HG02938 (cell line): Measurements from ENCODE around the gene SMG6.
"Not testable (repeated sequence)": the region's sequence is repeated elsewhere in the genome, so short reads cannot be mapped to it uniquely, and the experiment has no call there.

Experiments
- ATAC-seq: cut with Tn5 transposase; IDR thresholded peaks from one replicate; pipeline ENCODE4 v1.9.1; 2021; ENCODE audit warnings: mild to moderate bottlenecking, moderate library complexity; ENCODE audit not compliant: unreplicated experiment

The SMG6 gene

DNA sequence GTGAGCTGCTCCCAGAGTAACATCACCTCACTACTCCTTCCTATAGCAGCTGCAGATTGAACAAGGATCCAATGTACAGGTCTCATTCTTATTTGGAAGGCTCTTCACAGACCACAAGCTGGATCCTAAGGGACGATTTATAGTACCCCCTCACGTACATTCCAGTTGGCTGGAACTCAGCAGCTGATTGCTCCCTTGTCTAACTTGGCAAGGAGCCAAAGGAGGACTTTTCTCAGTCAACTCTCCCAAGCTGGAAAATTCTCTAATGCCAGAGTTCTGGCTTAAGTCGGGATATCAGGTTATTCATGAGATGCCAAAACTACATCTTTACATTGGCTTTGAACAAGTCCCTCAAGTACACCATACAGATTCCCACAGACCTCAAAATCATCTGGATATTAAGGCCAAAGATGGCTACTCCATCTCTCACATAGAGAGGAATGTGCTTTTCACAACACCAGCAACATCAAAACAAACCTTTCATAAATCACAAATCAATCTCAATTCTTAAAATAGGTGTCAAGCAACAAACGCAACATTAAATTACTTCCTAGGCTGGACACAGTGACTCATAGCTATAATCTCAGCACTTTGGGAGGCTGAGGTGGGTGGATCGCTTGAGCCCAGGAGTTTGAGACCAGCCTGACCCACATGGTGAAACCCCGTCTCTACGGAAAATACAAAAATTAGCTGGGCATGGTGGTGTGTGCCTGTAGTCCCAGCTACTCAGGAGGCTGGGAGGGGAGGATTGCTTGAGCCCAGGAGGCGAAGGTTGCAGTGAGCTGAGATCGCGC, 39.3 kb downstream of the SMG6 start:
- no peak for ATAC-seq

DNA sequence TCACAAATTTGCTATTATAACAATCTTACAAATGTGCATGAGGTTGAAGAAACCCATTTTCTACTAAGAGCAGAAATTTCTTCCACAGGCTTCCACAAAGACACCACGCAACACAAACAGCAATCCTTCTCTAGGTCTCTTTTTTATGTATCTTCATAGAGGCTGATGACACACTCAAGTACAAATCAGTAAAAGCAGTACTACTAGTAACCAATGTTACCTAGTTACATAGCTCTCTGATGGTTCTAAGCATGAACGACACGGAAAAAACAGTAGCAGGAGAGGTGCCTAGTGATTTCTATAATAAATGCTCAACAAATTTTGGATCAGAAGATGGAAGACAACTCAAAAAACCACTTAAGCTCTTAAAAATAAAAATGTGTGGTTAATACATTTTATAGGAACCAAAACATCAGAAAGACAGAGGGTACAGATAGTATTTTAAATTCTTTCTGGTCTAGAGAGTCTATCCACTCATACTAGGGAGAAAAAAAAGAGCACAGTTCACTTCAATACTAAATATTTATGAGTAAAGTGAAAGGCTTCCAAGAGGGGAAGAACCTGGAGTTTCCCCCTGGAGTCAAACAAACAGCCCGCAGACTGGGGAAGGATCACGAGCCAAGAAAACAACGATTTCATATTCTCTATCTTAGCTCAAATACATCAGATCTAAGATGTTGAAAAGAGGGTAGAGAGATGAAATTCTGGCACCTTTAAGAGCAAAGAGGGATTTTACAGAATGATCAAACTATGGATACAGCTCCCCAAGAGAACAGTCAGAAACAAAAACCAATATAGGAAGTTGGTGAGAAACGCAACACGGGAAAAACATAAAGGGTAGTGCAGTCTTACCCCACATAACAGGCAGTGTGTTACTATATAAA, 40.2 kb downstream of the SMG6 start:
- ATAC-seq, result no peak

DNA sequence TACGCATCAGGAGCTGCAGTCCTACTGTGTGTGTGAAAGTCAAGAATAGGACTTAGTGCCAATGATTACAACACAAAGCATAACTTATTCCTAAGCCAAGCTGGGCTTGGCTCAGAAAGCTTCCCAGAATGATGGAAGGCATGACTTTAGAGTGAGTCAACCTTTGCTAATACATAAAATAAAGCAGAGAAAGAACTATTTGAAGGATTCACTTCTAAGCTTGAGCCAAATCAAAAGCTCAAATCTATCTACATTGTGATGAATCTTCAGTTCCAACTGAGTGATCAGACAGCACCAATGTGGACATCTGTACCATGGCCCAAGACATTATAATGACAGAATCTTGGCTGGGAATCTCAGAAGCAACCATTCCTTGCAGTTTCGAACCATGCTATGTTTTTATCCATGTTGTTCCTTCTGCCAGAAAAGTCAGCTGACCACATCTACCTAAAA, 41.4 kb downstream of the SMG6 start:
- ATAC-seq, result no peak

DNA sequence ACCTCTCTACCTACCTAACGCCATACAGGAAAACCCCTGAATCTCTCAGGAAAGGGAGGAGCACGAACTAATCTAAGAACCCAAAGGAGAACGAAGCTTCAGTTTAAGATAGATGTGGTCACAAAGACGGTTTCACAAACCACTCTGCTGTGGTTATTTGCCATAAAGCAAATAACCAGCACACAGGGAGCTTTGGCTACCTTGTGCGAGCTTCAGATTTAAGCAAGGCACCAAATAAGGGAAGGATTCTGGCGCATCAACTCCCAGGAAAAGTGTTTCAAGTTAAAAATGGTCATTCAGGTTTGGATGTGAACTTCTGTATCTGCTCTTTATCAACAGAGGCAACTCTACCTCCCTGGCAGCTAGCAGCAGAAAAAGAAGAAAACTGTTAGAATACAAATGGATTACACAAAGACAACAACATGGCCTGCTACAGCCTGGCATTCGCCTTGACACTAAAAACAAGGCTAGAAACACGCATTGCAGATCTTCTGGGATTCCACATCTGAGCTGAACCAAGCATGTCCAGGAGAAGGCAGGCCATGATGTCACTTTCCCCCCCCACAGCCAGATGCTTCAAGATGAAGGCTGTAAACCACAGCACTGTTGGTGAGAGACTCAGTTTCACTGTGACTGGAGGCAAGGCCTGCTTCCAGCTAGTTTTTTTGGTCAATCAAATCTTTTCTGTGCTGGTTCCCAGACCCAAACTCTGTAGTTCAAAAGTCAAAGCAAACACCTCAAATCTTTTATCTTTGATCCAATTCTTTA, 43.6 kb downstream of the SMG6 start:
- ATAC-seq, result peak; percentile 65

DNA sequence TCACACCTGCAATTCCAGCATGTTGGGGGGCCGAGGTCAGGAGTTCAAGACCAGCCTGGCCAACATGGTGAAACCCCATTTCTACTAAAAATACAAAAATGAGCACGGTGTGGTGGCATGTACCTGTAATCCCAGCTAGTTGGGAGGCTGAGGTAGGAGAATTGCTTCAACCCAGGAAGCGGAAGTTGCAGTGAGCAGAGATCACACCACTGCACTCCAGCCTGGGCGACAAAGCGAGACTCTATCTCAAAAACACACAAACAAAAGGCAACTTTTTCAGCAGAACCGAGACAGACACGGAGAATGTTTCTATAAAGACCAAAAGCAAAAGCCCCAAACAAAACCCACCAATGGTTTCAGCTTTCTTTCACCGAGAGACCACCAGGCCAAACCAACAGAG, 44.8 kb downstream of the SMG6 start:
- ATAC-seq, result not testable (repeated sequence)

DNA sequence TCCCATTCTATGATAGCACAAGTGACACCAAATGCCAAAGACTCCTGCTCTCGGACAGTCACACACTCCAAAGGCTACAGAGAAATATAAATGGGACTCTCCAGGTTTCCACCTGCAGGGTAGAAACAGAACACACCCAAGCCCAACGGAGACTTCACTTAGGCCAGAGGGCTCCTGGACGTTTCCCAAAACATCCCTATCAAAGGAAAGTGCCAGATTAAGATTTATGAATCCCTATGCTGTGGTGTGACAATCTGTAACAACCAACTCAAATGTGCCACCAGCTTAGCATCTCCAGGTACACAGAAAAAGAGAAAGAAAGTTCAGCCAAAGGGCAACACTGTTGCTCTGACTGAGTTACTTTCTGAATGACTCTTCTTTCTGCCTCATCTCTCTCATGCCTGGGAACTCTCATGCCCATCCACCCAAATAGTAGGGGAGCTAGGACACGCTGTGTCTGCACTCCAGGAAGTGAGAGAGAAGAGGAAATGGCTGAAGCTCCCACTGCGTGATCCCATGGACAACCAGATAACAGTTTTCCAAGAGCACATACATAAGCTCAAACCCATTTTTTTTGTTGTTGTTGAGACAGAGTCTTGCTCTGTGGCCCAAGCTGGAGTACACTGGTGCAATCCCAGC, 49.7 kb downstream of the SMG6 start:
- peak; percentile 68 for ATAC-seq

DNA sequence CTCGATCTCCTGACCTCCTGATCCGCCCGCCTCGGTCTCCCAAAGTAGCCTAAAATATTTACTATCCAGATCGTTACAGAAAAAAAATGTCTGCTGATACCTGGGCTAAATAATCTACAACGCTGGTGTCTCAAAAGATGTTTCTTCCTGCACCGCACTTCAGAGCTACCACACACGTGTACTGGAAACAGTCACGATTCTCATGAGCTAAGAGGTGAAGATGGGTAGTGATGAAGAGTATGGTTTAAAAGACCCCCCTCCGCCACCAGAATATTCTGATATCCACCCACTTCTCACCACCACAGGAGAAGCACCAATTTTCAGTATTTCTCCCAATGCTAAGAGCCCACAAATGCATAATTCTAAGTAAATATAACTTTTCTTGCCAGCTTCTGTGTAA, 50.2 kb downstream of the SMG6 start:
- no peak for ATAC-seq

DNA sequence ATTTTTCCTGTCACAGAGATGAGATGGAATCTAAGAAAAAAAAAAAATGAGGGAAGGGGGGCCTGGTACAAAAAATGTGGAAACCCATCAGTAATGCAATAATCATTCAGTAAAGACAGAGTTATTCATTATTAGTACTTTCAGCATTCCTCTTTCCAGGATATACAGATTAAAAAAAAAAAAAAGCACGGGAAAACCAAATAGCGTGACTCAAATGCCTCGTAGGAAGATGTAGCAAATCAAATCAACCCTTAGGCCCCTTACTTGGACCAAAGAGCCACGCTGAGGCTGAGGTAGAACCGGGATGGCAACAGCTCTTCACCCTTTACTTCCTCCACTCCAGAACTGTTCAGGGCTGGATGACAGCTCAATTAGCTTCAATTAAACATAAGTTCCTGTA, 52.5 kb downstream of the SMG6 start:
- no peak for ATAC-seq

DNA sequence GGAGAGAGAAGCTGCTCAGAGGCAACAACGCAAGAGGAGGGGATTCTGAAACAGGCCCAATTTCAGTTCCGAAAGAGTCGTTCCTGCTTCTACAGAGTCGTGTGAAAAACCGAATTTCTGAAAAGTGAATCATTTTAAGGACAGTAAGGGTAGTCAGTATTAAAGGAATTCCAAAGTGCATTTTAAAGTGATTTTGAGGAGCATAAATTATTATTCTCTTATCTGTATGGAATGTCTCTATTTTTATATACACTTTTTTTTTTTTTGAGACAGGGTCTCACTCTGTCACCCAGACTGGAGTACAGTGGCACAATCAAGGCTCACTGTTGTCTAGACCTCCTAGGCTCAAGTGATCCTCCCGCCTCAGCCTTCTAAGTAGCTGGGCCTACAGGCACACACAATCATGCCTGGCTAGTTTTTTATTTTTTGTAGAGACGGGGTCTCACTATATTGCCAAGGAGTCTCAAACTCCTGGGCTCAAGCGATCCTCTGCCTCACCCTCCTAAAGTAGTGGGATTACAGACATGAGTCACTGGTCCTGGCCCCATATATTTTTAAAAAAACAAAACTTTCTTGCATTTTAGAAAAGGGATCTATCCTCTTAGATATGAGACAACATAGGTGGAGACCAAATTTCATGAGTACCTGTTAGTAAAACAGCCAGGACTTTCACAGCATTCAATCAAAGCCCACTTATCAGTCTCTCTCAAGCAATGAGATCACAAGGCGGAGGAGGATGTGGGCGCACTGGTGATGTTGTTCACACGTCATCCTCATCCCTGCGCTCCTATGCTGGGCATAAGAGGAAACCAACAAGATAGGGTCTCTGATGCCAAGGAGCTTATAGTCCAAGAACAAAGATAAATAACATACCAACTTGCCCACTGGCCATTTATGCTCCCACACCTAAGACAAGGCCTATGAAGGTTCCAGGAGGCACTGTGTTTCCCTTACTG, 53.2 kb downstream of the SMG6 start:
- no peak for ATAC-seq

DNA sequence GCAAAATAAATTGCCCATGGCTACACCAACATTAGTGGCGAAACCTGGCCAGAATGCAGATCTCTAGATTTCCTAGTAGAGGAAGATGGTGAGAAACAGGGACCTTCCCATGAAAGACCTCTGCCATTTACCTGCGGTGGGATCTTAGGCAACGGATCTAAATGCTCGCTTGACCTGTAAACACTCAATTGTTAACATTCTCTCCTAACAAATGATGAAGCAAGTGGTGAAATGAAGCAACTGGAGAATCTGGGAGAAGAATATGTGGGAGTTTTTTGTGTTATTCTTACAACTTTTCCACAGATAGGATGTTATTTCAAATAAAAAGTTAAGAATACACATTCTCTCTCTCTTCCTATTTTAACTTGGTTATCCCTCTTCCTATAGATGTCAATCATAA, 56.6 kb downstream of the SMG6 start:
- no peak for ATAC-seq

DNA sequence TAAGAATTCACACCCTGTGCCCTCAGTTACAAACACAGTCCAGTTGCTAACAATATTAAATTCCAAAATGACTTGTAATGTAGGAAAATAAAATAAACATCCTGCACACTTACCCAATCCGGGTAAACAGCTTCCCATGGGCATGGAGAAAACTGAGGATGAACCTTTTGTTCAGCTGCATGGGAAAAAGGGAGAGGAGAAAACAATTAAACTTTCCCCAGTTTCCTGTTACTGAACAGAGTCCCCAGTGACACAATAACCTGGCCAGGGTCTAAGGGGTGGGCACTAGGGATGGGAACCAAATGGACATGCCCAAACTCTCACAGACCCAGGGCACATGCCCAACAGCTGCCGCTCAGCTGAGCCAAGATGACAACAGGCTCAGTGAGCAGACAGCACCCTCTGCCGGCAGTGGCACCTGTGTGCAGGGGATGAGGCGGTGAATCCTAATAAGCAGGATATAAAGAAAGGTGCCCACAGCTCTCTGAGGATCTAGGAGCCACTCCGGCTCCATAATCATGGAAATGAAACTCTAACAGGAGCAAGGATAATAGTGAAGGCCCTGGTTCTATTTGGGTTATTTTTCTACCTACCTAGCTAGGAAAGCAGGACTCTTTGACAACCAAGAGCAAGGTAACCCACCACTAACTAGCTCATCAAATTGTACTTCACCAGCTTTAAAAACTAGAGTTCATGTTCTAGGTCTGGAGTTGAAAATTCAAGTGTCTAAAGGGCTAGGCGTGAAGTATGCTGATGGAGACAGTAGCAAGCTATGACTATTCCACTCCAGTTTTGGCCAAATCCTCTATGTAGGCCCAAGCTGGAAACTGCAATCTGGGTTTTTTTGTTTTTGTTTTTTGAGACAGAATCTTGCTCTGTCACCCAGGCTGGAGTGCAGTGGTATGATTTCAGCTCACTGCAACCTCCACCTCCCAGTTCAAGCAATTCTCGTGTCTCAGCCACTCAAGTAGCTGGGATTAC, 58.8 kb downstream of the SMG6 start:
- ATAC-seq, result no peak

DNA sequence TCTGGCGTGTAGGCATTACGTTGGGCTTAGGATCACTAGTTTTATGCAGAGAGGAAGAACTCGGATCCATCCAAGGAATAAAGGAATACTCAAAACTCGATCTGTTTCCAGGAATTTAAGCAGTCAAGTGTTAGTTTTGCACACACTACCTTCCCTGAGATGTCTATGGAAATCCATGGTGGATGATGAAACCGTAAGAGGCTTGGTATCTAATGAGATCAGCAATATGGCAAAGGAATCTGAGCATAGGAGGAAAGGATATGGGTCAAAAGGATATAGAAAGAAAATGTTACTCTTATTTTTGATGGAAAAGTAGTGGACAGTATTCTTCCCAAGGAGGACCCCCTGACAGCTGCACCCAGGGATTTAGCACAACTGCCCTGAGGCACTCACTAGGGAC, 59.6 kb downstream of the SMG6 start:
- ATAC-seq, result no peak

DNA sequence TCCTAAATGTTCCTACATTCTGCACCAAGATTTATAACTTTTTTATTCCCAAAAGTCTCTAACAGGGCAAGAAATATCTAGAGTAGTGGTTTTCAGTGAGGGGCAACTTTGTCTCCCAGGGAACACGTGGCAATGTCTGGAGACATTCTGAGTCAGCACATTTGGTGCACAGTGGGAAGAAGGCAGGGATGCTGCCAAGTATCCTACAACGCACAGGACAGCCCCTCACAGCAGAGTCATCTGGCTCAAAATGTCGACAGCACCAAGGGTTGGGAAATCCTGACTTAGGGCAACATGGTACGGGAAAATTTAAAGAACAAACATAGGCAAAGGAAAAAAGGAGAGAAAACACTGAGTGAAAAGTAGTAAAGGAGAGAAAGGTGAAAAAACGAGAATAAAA, 61.8 kb downstream of the SMG6 start:
- ATAC-seq, result no peak

DNA sequence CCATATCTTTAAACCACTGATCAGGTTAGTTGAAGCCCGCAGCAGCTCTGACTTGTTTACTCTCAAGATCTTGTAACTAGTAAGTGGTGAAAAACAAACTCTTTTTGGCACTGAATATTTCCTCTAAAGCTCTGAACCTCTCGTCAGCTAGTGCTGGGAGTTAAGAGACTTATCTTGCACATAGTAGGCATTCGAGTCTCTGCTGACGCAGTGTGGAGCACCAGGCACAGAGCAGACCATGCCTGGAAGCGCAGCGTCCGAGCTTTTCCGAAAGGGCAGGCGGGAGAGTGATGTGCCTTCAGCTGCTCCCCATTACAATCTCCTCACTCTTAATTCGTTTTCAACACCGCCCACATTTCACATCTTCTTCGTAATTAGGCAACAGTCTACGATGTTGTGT, 63.0 kb downstream of the SMG6 start:
- ATAC-seq, result no peak

DNA sequence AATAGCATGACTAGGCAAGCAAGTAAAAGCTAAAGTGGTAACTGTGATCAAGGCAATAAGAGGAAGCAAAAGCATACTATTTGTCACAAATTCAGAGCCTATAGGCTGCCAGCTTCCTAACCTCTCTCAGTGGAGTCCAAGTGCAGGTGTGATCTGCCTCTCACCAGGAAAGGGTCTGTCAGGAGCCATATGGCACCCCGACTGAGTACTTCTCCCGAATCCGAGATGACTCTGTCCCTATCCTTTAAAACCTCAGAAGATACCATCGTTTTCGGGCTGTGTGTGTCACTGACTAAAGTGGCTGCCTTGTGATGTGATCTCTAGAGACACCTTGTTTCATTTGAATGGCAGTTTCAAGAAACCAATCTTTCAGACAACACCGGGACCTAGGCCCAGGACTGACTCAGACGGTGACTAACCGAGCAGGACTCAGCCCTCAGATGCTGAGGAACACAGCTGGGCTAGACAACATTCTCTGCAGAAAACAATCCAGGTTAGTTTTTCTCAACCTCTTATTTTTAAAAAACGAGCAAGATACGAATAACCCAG, 63.6 kb downstream of the SMG6 start:
- peak; percentile 58 for ATAC-seq

DNA sequence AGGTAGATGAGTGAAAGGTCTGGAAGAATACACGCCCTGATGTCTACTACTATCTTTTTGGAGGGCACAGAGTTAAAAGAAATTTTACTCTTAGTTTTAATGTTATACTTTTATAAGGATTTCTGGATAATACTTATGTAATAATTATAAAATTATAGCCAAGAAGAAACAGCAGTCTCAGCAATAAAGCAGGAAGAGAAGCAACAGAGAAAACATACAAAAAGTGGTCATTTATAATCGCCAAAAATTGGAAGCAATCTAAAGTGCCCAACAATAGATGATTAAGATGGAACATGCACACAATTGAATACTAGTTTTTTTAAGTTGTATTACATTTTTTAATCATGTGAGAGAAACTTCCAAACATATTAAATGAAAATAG, 64.4 kb downstream of the SMG6 start:
- no peak for ATAC-seq

DNA sequence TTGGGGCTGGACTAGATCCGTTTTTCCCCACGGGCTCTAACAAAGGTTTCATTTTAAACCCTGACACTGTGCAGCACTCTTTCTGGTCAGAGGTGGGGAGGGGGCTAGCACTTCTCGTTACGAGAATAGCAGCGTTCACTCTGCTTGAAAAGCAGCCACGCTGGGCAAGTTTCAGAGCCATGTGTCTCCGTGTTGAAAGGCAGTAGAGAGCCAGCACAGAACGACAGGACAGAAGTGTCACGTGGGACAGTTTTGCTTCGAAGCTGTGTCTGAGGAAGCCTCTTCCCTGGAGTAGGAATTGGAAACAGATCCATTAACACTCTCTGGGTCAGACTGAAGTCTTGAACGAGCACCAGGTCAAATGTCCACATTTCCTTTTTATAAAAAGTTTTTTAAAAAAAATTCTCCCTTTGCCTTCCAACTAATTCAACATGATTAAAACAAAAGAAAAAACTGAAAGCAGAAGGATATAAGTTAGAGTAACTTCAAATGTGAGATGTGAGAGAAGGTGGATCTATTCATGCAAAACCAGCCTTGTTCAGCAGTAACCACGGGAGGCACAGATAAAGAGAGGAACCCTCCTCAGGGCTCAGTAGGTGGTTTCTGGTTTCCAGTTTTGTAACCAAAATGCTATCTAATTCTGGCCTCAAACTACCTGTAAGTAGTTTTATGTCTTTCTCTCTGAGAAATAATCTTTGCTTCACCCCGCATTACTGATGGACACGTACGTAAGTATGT, 65.0 kb downstream of the SMG6 start:
- no peak for ATAC-seq

DNA sequence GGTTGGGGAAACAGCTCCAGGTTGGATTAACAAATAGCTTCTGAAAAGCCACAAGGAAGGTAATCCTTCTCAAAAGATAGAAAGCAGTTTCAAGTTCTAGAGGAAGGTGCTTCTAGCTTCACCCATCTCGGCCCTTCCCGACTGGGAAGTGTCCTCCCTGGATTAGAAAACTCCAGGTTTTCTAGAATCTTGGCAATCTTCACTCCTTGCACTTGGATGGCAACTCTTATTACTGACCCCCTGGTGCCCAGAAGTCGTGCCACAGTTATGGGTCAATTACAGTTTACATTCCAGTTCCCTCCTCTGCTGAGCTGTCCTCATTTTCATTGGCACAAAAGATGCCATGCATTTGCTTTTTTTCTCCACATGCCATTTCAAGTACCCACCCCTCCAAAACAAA, 65.6 kb downstream of the SMG6 start:
- no peak for ATAC-seq
